Activated CD4-positive, alpha-beta T cell treated with anti-CD3 and anti-CD28 coated beads, Interleukin-10, Interleukin-2, amounts not matched to agents 100 ng/mL and 50 ng/mL, durations not matched to agents 16 hours and 8 hours (primary cell): ENCODE measurements around the gene TLK2.
"Not testable (repeated sequence)": the region's sequence is repeated elsewhere in the genome, so short reads cannot be mapped to it uniquely, and the experiment has no call there.

ENCODE experiments used
- DNase-seq: peaks from one replicate; pipeline ENCODE4 v3.0.0-alpha.2; 2020

TLK2 gene

DNA sequence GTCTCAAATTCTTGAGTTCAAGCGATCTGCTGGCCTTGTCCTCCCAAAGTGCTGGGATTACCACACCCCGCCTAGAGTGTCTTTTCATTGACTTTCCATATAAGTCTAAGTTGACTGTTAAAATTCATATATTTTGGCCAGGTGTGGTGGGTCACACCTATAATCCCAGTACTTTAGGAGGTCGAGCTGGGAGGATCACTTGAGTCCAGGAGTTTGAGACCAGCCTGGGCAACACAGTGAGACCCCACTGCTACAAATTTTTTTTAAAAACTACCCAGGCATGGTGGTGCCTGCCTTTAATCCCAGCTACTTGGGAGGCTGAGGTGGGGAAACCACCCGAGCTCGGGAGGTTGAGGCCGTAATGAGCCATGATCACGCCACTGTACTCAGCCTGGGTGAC lies 127.0 kb downstream of the TLK2 start:
- DNase-seq = no peak

GRCh38 chr17:62611292-62611691 lies 132.7 kb downstream of the TLK2 start:
- DNase-seq = peak; percentile 45

- peak; percentile 43 for DNase-seq
These were observed 133.1 kb downstream of the TLK2 start for GRCh38 chr17:62611728-62612127.

GRCh38 chr17:62612289-62612688 lies 133.7 kb downstream of the TLK2 start:
- not testable (repeated sequence) for DNase-seq

GRCh38 chr17:62613095-62613494 lies 134.5 kb downstream of the TLK2 start:
- not testable (repeated sequence) for DNase-seq

DNA sequence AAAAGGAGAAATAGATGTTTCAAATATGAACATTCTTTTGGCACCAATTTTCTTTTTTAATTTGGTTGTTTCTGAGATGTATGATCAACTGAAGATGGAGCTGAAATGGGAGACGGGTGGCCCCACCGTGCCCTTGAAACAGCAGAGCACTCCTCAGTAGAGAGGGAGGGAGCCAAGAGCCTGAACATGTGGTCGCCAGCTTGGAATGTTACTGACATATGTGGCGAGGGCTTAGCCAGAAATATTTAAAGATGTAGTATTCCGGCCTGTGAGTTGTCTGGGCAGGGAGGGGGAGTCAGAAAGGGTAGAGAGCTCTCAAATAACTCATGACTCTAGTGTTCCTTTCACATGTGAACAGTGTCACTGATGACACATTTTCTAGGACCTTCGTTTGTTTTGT lies 135.5 kb downstream of the TLK2 start:
- DNase-seq = no peak

DNA sequence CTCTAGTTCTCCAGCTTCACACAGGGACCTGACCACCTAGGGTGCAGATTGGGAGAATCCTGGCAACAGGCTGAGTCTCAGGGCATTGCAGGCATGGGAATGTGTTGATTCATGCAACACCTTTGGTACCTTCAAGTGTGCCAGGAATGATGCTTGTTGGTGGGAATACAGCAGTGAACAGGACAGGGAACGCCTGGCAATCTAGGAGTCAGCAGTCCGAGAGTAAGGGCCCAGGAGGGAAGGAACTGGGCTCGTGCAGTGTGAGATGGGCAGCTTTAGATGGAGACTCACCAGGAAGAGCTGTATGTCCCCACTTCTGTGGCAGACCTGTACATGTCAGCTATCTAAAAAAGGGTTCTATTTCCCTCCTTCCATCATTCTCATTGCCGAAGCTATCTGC lies 136.9 kb downstream of the TLK2 start:
- DNase-seq = no peak

DNA sequence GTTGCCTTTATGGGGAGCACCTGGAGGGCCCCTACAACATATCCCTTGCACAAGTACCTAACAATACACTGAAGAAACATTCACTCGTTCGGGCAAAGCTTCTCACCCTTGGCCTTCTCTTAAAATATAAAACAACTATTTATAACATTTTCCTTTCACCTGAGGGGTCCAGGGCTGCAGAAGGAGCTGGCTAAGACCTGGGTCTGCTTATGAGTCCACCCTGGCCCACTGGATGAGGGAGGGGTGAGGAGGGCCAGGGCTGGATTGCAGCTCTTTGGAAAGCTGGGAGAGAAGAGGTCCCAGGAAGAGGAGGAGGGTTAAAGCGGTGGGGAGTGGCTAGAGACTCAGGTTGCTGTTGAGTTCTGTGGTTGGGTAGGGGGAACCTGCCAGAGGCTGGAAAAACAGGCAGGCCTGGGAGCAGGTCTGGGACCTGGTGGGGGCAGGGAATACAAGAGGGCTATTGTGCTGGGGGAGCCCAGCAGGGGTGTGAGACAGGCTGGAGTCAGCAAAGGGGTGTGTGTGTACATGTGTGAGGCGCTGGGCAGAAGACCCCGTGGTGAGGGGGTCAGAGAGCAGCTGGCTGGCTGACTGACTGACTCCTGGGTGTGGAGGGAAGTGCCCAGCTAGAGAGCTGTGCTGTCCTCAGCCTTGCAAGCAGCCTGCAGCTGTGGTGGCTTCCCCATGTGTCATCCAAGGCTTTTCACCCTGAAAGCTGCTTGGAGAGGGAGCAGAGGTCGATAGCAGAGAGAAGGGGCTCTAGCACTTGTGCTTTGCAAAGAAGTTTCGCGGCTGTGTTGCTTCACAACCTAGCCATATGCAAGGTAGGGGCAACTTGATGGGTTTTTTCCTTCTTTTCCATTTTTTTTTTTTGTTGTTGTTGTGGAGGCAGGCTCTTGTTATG lies 138.6 kb downstream of the TLK2 start:
- no peak for DNase-seq

DNA sequence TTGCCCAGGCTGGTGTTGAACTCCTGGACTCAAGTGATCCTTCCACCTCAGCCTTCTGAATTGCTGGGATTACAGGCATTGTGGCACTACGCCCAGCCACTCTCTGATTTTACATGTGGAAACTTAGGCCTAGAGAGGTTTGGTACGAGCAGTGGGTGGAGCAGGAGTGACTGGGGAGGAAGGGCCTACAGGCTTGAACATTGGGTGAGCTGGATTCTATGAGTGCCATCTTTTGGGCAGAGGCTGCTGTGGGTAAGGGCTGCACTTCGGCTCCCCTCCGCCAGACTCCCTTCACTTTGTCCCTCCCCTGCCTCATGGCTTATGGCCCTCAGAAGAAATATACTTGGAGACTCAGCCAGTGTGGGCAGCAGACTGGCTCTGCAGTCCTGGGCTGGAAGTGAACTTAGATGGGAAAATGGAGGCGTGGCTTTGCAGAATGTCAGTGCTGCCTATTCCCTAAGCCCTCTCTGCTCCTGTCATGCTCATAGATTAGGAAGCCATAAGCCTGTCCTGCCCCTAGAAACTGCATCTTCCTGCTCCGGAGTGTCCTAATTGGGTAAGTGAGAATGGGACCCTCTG lies 139.4 kb downstream of the TLK2 start:
- no peak for DNase-seq

DNA sequence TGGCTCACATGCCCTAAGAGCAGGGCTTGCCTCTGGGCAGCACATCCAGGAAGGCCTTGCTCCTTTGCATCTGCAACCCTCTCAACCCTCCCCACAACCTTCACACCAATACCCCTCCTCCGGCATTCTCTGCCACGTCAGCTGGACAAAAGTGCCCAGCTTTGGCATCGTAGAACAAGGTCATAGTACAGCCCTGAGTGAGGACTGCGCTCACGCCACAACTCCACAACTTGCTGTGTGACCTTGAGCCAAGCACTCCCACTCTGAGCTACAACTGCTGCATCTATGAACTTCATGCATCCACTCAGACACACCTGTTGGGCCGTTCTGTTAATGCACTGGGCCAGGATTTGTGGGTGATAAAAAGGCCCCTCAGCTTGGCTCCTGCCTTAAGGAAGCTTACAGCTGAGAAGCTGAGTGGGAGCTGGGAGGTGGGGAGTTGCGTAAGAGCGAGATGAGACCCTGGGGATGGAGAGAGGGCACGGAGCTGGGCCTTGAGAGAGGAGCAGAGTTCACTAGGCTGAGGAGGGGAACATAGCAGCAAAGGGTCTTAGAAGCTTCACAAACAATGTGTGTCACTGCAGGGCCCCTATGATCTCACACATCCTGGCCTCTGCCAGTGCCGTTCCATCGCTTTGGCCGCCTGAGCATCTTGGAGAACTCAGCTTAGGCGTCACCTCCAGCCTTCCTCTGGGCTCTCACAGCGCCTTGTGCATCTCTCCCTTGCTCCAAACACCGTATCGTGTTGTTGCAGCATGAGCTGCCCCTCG lies 140.2 kb downstream of the TLK2 start:
- no peak for DNase-seq

- no peak for DNase-seq
These were observed 141.0 kb downstream of the TLK2 start for GRCh38 chr17:62619417-62620155.

DNA sequence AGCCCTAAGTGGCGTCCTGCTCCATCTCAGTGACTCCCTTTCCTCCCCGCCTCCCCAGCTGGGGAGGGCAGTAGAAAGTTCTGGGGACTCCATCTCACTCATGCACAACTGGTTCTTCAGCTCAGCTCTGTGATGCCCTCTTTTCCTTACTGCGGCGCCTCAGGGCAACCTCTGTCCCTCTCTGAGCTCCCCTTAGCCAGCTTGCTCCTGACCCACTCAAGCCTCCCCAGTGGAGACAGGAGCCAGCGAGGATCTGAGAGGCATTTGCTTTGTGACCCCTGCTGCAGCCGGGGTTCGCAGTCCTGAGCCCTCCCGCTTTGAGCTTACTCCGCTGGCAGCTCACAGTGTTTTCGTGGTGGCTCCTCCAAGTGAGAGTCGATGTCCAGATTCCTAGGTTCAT lies 142.6 kb downstream of the TLK2 start:
- DNase-seq = no peak

DNA sequence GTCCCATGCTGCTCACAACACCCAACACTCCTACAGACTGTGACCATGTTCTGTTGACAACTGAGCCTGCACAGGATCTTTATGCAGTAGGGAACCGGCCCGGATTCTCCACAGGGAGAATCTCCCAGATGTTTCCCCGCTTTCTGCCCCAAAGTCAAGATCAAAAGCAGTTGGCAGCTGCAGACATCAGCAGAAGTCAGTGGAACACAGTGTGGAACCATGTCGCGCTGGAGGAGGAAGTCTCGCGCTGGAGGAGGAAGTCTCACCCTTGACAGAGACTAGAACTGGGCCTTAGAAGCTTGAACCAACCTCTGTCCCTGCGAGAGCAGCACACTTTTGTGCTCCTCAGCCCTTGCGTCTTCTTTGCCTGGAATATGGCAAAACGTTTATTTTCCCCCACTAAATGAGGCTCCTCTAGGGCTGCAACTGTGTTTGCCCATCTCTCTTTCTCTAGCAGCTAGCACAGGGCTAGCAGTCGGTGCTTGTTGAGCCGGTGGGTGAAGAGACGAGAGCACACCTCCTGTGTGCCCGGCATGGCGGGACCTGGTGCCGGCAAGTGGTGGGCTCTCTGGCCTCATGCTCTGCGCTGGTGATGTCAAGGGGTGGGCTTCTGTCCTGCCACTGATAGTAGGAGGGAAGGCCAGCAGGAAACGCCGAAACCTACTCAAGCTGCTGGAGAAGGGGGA lies 146.7 kb downstream of the TLK2 start:
- DNase-seq = no peak

DNA sequence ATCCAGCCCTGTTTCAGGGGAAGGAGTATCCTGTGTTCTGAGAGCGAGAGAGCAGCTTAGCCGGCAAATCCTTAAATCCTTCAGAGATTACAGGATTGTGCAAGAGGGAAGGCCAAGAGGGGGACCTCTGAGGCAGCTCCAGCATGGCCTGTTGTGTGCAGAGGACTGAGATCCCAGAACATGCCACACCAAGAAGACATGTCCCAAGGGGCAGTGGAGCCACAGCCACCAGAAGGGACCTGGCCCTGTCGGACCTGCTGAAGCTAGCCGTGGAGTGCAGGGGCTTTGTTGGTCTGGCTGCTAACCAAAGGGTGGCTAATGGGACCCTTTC lies 147.2 kb downstream of the TLK2 start:
- no peak for DNase-seq

- no peak for DNase-seq
These were observed 148.1 kb downstream of the TLK2 start for GRCh38 chr17:62626719-62627218.

DNA sequence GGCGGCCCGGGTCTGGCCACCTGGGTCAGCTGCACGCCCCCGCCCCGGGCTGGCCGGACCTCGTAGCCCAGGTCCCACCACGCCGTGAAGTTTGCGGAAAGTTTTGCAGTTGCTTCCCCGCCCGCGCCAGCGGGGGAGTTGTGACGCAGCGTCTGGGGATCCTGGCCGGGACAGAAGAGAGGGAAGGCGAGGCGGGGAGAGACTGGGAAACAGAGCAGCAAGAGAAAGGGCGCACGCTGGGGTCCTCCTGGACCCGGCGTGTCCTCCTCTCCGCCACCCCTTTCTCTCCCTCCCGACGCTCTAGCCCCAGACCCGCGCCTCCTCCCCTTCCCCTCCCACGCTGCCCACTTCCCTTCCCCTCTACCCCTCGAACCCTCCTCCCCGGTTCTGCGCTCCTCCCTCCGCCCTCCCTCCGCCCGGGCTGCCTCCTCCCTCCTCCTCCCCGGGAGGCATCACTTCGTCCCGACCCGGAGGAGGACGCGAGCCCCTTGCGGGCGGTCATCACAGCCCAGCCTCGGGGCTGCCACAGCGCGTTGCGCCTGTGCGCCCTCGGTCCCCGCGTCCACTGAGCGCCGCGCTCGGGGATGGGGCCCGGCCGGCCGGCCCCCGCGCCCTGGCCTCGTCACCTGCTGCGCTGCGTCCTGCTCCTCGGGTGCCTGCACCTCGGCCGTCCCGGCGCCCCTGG lies 148.7 kb downstream of the TLK2 start, which contains the start of gene MRC2:
Gene MRC2, plus strand, starts transcription at position 452 of the 685 bp plus-strand sequence. Its CDS starts 133 bp downstream, at position 585.
- DNase-seq = peak; percentile 74

- DNase-seq = peak; percentile 52
These were observed 149.4 kb downstream of the TLK2 start for GRCh38 chr17:62627904-62628633.

DNA sequence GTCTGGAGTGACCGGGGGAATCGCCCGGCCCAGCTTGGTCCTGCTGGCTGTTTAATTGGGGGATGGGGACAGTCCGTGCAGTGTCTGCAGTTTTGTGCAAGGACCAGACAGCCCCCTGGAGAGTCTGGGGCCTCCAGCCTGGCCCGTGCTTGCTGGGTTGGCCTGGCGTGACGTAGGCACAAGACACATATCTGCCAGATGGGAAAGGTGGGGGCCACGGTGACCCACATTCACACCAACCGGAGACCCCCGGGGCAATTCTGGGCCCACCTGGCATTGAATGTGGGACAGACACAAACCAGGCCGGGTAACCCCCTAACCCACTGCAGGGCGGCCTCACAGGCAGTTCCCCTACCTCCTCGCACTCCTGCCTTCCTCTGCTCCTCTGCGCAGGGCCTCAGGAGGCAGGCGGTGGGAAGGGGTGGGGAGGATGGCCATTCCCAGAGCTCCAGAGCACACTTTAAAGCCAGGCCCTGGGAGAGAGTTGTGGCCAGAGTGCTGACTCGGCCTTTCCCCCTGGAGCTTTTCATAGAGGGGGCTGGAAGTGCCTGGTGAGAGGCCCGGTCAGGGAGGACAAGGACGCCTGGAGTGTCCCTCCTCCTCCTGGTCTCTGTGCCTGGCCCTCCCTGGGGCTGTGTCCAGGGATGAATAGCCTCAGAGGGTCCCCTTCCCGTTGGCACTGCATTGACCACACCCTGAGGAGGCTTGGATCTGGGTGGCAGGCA lies 150.4 kb downstream of the TLK2 start:
- no peak for DNase-seq

DNA sequence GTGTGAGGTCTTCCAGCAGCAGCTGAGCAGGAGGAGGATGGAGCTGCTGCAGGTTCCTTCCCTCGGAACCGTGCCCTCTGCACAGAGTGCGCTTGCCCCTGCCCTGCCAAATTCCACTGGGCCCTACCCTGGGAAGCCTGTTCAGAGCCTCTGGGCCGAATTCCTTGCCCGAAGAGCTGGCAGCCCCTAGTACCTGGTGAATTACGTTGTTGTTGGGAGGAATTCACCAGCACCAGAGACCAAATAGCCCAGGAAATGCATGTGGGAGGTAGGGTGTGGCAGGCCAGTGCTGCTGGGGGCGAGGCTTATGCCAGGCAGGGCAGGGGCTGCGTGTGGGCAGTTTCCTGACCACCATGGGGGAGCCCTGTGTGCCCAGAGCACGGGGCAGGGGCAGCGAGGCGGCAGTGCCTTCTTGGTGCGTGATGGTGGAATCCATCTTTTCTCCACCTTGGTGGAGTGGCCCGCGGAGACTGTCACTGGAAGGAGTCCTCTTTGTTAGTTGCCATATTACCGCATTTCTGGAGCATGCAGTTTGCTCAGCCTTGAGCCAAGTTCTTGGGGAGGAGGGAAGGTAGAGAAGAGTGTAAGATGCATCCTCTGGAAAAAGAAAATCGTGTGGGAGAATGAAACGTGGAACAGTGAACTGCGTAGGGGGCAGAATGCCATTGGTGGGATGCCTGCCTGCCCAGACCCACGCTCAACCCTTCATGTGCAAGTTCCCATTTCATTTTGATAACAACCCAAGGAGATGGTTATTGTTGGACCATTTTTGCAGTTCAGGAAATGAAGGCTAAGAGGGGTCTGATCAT lies 151.1 kb downstream of the TLK2 start:
- no peak for DNase-seq
